ENCODE data around the gene GIPR. TPM values are rescaled to one million over a fixed set of nuclear protein-coding genes. Genes with fewer than 3 reads are reported as not detected.

Gene GIPR
- polyA plus RNA-seq, 1 donor from 2014 or later: 6.4 TPM

DNA sequence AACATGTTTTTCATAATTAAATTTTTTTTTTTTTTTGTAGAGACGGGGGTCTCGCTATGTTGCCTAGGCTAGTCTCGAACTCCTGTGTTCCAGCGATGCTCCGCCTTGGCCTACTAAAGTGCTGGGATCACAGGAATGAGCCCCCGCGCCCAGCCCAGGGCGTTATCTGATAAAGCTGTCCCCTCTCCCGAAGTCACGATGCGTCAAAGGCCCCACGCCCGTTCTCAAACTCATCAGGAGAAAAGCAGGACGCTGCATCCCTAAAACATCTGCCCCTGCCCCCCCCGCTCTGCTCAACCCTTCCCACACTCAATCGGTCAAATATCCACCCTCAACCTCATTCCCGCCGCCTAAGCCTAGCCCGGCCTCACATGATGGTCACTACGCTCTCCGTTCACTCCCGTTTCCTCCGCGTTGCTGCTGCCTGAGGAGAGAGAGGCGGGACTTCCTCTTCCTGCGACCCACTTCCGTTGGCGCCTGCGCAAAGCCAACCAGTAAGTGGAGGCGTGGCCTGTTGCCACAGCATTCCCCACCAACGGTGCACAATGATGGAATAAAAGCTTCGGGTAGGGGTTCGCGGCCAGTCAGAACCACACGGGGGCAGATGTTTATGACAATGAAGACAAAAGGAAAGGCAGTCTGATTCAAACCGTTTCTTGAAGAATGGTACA lies 23.6 kb downstream of the GIPR start, which contains the start of gene SNRPD2:
SNRPD2 (minus strand) TSS at position 438 of the 671 bp plus-strand sequence; CDS start at position 373, 65 bp downstream.
- H2AFZ ChIP-seq (ENCODE audit: low read depth, low read length): peak within 1 kb of the TSS; percentile 83

DNA sequence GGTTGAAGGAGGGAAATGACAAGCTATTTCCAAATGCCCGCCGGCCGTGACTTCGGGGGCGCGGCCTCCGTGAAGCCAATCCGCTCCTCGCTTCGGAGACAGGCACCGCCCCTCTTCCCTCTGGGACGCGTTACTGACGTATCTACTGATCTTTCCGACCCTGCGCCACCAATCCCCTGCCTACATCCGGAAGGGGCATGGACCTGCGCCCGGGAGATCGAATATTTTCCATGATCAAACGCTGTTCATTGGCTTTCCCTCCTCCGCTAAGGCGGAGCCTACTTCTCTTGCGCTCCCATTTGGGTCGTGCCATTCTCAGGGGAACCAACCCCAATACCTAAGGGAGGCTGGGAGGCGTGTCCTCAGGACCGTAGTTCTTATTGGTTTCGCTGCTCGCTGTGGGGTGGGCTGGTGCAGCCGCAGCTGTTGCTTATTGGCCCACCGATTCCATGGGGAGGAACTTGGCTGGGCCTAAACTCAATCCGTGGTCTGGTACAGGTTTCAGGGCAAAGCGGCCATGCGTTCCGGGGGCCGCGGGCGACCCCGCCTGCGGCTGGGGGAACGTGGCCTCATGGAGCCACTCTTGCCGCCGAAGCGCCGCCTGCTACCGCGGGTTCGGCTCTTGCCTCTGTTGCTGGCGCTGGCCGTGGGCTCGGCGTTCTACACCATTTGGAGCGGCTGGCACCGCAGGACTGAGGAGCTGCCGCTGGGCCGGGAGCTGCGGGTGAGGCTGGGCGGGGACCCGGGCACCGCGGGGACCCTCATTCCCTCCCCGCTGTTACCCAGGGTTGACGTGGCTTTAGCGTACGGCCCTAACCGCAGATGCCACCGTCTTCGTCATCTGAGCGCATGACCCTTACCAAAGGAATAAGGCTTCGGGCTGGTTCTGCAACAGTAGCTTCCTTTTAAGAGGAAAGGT lies 24.4 kb downstream of the GIPR start, which contains the start of gene QPCTL:
QPCTL (plus strand) TSS at position 480 of the 919 bp plus-strand sequence; CDS start at position 518, 38 bp downstream.
- Histone ChIP-seq H3K4me2 (ENCODE audit: low read length) (peak within 1 kb of the TSS; percentile 93), H3K27ac (ENCODE audit: low read length) (peak within 1 kb of the TSS; percentile 87), H3K79me2 (replicated peaks; ENCODE audit: insufficient read depth, low read length) (peaks cover 12% of the 10 kb centered on the region), H3K9me3 (ENCODE audit: low read length) (no peaks in the 10 kb centered on the region), H3K4me3 (ENCODE audit: low read length) (peak within 1 kb of the TSS; percentile 92), H3K27me3 (ENCODE audit: insufficient read depth, low read depth, low read length) (no peaks in the 10 kb centered on the region), H3K9ac (ENCODE audit: low read length) (peak within 1 kb of the TSS; percentile 88), H3K9me2 (ENCODE audit: insufficient read depth, low read length) (no peaks in the 10 kb centered on the region), H2AFZ (ENCODE audit: low read depth, low read length) (peak within 1 kb of the TSS; percentile 83), H4K20me1 (ENCODE audit: insufficient read depth) (no peaks in the 10 kb centered on the region), H3F3A (ENCODE audit: insufficient read depth, low read length, poor library complexity, severe bottlenecking) (no peaks in the 10 kb centered on the region), H3K36me3 (ENCODE audit: insufficient read depth, low read length) (no peaks in the 10 kb centered on the region)
- TF ChIP-seq EP300 (conservative IDR thresholded peaks at IDR 0.05; ENCODE audit: poor library complexity, severe bottlenecking) (no peak), POLR2AphosphoS5 (IDR thresholded peaks at IDR 0.05) (peak; percentile 79), MXI1 (conservative IDR thresholded peaks at IDR 0.05; ENCODE audit: poor library complexity, severe bottlenecking) (peak; percentile 80), TAF1 (IDR thresholded peaks at IDR 0.05; ENCODE audit: low read depth) (peak; percentile 72), SMC3 (conservative IDR thresholded peaks at IDR 0.05; ENCODE audit: poor library complexity) (no peak), RAD21 (conservative IDR thresholded peaks at IDR 0.05) (no peak), EZH2 (IDR thresholded peaks at IDR 0.05; ENCODE audit: borderline replicate concordance, insufficient read depth, low read length, poor library complexity, severe bottlenecking) (no peak)
- TF ChIP-seq, protein P1, sequence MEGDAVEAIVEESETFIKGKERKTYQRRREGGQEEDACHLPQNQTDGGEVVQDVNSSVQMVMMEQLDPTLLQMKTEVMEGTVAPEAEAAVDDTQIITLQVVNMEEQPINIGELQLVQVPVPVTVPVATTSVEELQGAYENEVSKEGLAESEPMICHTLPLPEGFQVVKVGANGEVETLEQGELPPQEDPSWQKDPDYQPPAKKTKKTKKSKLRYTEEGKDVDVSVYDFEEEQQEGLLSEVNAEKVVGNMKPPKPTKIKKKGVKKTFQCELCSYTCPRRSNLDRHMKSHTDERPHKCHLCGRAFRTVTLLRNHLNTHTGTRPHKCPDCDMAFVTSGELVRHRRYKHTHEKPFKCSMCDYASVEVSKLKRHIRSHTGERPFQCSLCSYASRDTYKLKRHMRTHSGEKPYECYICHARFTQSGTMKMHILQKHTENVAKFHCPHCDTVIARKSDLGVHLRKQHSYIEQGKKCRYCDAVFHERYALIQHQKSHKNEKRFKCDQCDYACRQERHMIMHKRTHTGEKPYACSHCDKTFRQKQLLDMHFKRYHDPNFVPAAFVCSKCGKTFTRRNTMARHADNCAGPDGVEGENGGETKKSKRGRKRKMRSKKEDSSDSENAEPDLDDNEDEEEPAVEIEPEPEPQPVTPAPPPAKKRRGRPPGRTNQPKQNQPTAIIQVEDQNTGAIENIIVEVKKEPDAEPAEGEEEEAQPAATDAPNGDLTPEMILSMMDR (IDR thresholded peaks at IDR 0.05; ENCODE audit: poor library complexity, severe bottlenecking): no peak
- TF ChIP-seq, protein P2, sequence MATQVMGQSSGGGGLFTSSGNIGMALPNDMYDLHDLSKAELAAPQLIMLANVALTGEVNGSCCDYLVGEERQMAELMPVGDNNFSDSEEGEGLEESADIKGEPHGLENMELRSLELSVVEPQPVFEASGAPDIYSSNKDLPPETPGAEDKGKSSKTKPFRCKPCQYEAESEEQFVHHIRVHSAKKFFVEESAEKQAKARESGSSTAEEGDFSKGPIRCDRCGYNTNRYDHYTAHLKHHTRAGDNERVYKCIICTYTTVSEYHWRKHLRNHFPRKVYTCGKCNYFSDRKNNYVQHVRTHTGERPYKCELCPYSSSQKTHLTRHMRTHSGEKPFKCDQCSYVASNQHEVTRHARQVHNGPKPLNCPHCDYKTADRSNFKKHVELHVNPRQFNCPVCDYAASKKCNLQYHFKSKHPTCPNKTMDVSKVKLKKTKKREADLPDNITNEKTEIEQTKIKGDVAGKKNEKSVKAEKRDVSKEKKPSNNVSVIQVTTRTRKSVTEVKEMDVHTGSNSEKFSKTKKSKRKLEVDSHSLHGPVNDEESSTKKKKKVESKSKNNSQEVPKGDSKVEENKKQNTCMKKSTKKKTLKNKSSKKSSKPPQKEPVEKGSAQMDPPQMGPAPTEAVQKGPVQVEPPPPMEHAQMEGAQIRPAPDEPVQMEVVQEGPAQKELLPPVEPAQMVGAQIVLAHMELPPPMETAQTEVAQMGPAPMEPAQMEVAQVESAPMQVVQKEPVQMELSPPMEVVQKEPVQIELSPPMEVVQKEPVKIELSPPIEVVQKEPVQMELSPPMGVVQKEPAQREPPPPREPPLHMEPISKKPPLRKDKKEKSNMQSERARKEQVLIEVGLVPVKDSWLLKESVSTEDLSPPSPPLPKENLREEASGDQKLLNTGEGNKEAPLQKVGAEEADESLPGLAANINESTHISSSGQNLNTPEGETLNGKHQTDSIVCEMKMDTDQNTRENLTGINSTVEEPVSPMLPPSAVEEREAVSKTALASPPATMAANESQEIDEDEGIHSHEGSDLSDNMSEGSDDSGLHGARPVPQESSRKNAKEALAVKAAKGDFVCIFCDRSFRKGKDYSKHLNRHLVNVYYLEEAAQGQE (IDR thresholded peaks at IDR 0.05; ENCODE audit: borderline replicate concordance): peak; percentile 26

More for the DNA sequence above, 23.6 kb downstream of the GIPR start, which contains the start of gene SNRPD2:
- no peaks in the 10 kb centered on the region for H3K36me3 ChIP-seq (ENCODE audit: insufficient read depth, low read length)
- H3F3A ChIP-seq (ENCODE audit: insufficient read depth, low read length, poor library complexity, severe bottlenecking): no peaks in the 10 kb centered on the region
- no peaks in the 10 kb centered on the region for H3K9me2 ChIP-seq (ENCODE audit: insufficient read depth, low read length)
- no peaks in the 10 kb centered on the region for H4K20me1 ChIP-seq (ENCODE audit: insufficient read depth)
- peak within 1 kb of the TSS; percentile 93 for H3K4me2 ChIP-seq (ENCODE audit: low read length)
- H3K9ac ChIP-seq (ENCODE audit: low read length): peak within 1 kb of the TSS; percentile 88
- TF ChIP-seq SMC3 (conservative IDR thresholded peaks at IDR 0.05; ENCODE audit: poor library complexity) (no peak), POLR2AphosphoS5 (IDR thresholded peaks at IDR 0.05) (peak; percentile 99), TAF1 (IDR thresholded peaks at IDR 0.05; ENCODE audit: low read depth) (no peak), EP300 (conservative IDR thresholded peaks at IDR 0.05; ENCODE audit: poor library complexity, severe bottlenecking) (peak; percentile 21), RAD21 (conservative IDR thresholded peaks at IDR 0.05) (peak; percentile 45), MXI1 (conservative IDR thresholded peaks at IDR 0.05; ENCODE audit: poor library complexity, severe bottlenecking) (peak; percentile 98), EZH2 (IDR thresholded peaks at IDR 0.05; ENCODE audit: borderline replicate concordance, insufficient read depth, low read length, poor library complexity, severe bottlenecking) (no peak)
- TF ChIP-seq, protein P2 (IDR thresholded peaks at IDR 0.05; ENCODE audit: borderline replicate concordance): peak; percentile 73
- H3K9me3 ChIP-seq (ENCODE audit: low read length): no peaks in the 10 kb centered on the region
- peaks cover 12% of the 10 kb centered on the region for H3K79me2 ChIP-seq (replicated peaks; ENCODE audit: insufficient read depth, low read length)
- H3K27me3 ChIP-seq (ENCODE audit: insufficient read depth, low read depth, low read length): no peaks in the 10 kb centered on the region
- H3K4me3 ChIP-seq (ENCODE audit: low read length): peak within 1 kb of the TSS; percentile 92
- H3K27ac ChIP-seq (ENCODE audit: low read length): peak within 1 kb of the TSS; percentile 87
